ENCODE measurements around the gene TBC1D22A.

The TBC1D22A gene

GRCh38 chr22:46795140-46795539 lies 32.7 kb downstream of the TBC1D22A start:
- no peak for DNase-seq (ENCODE audit: low read depth in 2 of 2)

- no peak for DNase-seq (ENCODE audit: low read depth in 2 of 2)
Measured at GRCh38 chr22:46795845-46796565, 33.6 kb downstream of the TBC1D22A start.

- no peak for DNase-seq (ENCODE audit: low read depth in 2 of 2)
Measured at GRCh38 chr22:46796566-46797195, 34.2 kb downstream of the TBC1D22A start.

- no peak for DNase-seq (ENCODE audit: low read depth in 2 of 2)
Measured at GRCh38 chr22:46797355-46797754, 34.9 kb downstream of the TBC1D22A start.

- no peak for DNase-seq (ENCODE audit: low read depth in 2 of 2)
Measured at GRCh38 chr22:46798041-46798365, 35.6 kb downstream of the TBC1D22A start.

- peak; percentile 15 to 52 for DNase-seq (ENCODE audit: low read depth in 2 of 2)
Measured at GRCh38 chr22:46798366-46799350, 36.2 kb downstream of the TBC1D22A start.

GRCh38 chr22:46799626-46800025 lies 37.2 kb downstream of the TBC1D22A start:
- DNase-seq (ENCODE audit: low read depth in 2 of 2) = no peak

- no peak for DNase-seq (ENCODE audit: low read depth in 2 of 2)
Measured at GRCh38 chr22:46800102-46800857, 37.8 kb downstream of the TBC1D22A start.

- DNase-seq (ENCODE audit: low read depth in 2 of 2) = no peak
Measured at GRCh38 chr22:46801331-46801811, 38.9 kb downstream of the TBC1D22A start.

- no peak for DNase-seq (ENCODE audit: low read depth in 2 of 2)
Measured at GRCh38 chr22:46801826-46802607, 39.6 kb downstream of the TBC1D22A start.

- DNase-seq (ENCODE audit: low read depth in 2 of 2) = no peak
Measured at GRCh38 chr22:46802608-46803027, 40.2 kb downstream of the TBC1D22A start.

- peak; percentile 42 to 50 for DNase-seq (ENCODE audit: low read depth in 2 of 2)
Measured at GRCh38 chr22:46803031-46803880, 40.8 kb downstream of the TBC1D22A start.

- no peak for DNase-seq (ENCODE audit: low read depth in 2 of 2)
Measured at GRCh38 chr22:46803936-46804335, 41.5 kb downstream of the TBC1D22A start.

- DNase-seq (ENCODE audit: low read depth in 2 of 2) = no peak
Measured at GRCh38 chr22:46806794-46807193, 44.3 kb downstream of the TBC1D22A start.

GRCh38 chr22:46807458-46807857 lies 45.0 kb downstream of the TBC1D22A start:
- no peak for DNase-seq (ENCODE audit: low read depth in 2 of 2)

- DNase-seq (ENCODE audit: low read depth in 2 of 2) = no peak
Measured at GRCh38 chr22:46809153-46809885, 46.9 kb downstream of the TBC1D22A start.

GRCh38 chr22:46810856-46811786 lies 48.7 kb downstream of the TBC1D22A start:
- no peak for DNase-seq (ENCODE audit: low read depth in 2 of 2)

- DNase-seq (ENCODE audit: low read depth in 2 of 2) = no peak
Measured at GRCh38 chr22:46812034-46812605, 49.7 kb downstream of the TBC1D22A start.
